ENCODE data around the gene DHFR.

Gene DHFR

GRCh38 chr5:80672140-80672736, 17.5 kb upstream of the DHFR start:
- Histone ChIP-seq H2AFZ (ENCODE audit: low read depth, low read length) (no peak overlapping the region), H3K36me3 (ENCODE audit: insufficient read depth, low read length) (peaks cover 78% of the 10 kb centered on the region), H3K9ac (ENCODE audit: low read depth, low read length) (no peak overlapping the region), H3K27ac (ENCODE audit: low read length) (no peak overlapping the region), H4K20me1 (ENCODE audit: insufficient read depth, low read length) (peaks cover 10% of the 10 kb centered on the region; the same call in 1 of the 2 replicates), H3K4me1 (ENCODE audit: insufficient read depth, low read length) (peaks cover 3% of the 10 kb centered on the region; the same call in 1 of the 2 replicates), H3K4me2 (ENCODE audit: insufficient read depth, low read length) (no peak overlapping the region), H3K9me3 (ENCODE audit: insufficient read depth, low read length, severe bottlenecking) (no peaks in the 10 kb centered on the region), H3K4me3 (ENCODE audit: low read depth in 1 of 2, low read length in 2 of 2) (no peak overlapping the region), H3K27me3 (ENCODE audit: insufficient read depth, low read length, poor library complexity) (no peaks in the 10 kb centered on the region), H3K79me2 (ENCODE audit: insufficient read depth, low read length) (no peaks in the 10 kb centered on the region; the same call in 1 of the 2 replicates)
- DNase-seq = peak; percentile 71
- peak; percentile 85 for ATAC-seq (ENCODE audit: insufficient read depth, low read depth)
- TF ChIP-seq EZH2 (IDR thresholded peaks at IDR 0.05; ENCODE audit: borderline replicate concordance, low read depth, low read length, severe bottlenecking) (no peak), CTCF (IDR thresholded peaks at IDR 0.05; ENCODE audit: borderline replicate concordance, extremely low read depth, low read length, poor library complexity, severe bottlenecking) (peak; percentile 82)

DNA sequence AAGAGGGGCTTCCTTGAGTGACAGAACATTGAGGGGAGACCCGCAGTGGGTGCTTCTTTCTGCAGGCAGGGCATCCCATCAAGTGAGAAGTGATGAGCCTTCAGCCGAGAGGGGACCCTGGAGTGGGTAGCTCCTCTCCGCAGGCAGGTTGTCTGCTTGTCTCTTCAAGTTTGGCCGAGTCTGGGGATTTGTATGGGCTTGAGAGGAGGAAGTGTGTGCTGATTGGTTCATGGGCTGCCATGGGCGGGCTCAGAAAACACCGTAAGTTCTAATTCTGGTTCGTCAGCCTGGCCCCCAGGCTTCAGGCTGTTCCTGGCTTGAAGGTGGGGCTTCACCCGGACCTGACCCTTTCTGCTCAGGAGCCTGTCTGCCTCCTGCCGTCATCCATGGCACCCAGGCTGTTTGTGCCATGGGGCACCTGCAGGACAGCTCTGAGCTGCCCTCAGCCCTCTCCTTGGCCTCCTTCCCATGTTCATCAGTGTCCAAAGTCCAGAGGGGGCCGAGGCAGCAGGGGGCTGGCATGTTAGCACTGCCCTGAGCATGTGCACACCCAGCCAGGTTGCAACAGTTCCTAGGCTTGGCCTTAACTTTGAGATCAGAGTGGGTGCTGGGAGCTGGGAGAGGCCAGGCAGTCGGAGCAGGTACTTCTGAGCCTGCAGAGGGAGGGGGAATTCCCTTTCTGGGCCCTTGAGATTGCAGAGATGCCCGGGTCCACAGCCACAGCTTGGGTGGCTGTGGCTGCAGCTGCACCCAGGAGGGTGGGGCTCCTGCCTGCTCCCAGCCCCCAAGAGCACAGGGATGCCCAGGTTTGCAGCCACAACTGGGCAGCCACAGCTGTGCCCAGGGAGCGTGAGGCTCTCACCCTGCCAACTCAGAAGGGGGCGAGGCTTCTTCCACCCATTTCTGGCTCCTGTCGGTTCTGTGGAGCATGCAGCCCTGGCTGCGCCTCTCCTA, 13.5 kb upstream of the DHFR start:
- no peak overlapping the region for H3K9ac ChIP-seq (ENCODE audit: low read depth, low read length)
- peak; percentile 61 for ATAC-seq (ENCODE audit: insufficient read depth, low read depth)
- H4K20me1 ChIP-seq (ENCODE audit: insufficient read depth, low read length) = peaks cover 10% of the 10 kb centered on the region; the same call in 1 of the 2 replicates
- no peak overlapping the region for H2AFZ ChIP-seq (ENCODE audit: low read depth, low read length)
- H3K4me1 ChIP-seq (ENCODE audit: insufficient read depth, low read length) = peaks cover 3% of the 10 kb centered on the region; the same call in 1 of the 2 replicates
- no peak overlapping the region for H3K4me3 ChIP-seq (ENCODE audit: low read depth in 1 of 2, low read length in 2 of 2)
- no peaks in the 10 kb centered on the region for H3K9me3 ChIP-seq (ENCODE audit: insufficient read depth, low read length, severe bottlenecking)
- H3K36me3 ChIP-seq (ENCODE audit: insufficient read depth, low read length) = peaks cover 77% of the 10 kb centered on the region
- no peaks in the 10 kb centered on the region for H3K27me3 ChIP-seq (ENCODE audit: insufficient read depth, low read length, poor library complexity)
- peak; percentile 45 for DNase-seq
- no peak for TF ChIP-seq EZH2 (IDR thresholded peaks at IDR 0.05; ENCODE audit: borderline replicate concordance, low read depth, low read length, severe bottlenecking)
- no peak for TF ChIP-seq CTCF (IDR thresholded peaks at IDR 0.05; ENCODE audit: borderline replicate concordance, extremely low read depth, low read length, poor library complexity, severe bottlenecking)
- H3K79me2 ChIP-seq (ENCODE audit: insufficient read depth, low read length) = peaks cover 2% of the 10 kb centered on the region; the same call in 1 of the 2 replicates
- H3K27ac ChIP-seq (ENCODE audit: low read length) = no peak overlapping the region
- no peak overlapping the region for H3K4me2 ChIP-seq (ENCODE audit: insufficient read depth, low read length)

DNA sequence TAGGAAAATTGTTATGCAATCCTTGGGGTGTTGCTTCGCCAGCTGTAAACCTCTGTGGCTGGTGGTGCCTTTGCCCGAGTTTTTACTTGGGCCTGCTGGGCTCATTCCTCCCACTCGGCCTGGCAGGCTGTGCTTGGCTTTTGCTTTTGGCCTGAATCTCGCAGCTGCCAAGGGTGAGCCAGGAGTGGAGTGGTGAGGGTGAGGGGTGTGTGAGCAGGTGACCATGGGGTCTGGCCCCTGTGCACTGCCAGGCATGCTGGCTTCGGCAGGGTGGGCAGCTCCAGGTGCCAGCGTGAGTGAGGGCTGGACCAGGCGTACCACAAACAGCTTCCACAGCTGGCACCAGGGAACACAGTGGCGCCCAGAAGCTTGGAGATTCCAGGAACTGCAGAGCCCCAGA, 12.6 kb upstream of the DHFR start:
- Histone ChIP-seq H2AFZ (ENCODE audit: low read depth, low read length) (no peak overlapping the region), H3K9ac (ENCODE audit: low read depth, low read length) (no peak overlapping the region), H3K4me3 (ENCODE audit: low read depth in 1 of 2, low read length in 2 of 2) (no peak overlapping the region), H3K27me3 (ENCODE audit: insufficient read depth, low read length, poor library complexity) (no peaks in the 10 kb centered on the region), H3K4me2 (ENCODE audit: insufficient read depth, low read length) (no peak overlapping the region), H3K4me1 (ENCODE audit: insufficient read depth, low read length) (peaks cover 3% of the 10 kb centered on the region; the same call in 1 of the 2 replicates), H3K27ac (ENCODE audit: low read length) (0 out of 2 replicates have a peak overlapping the region, but pooled peaks have one; percentile 20), H3K9me3 (ENCODE audit: insufficient read depth, low read length, severe bottlenecking) (no peaks in the 10 kb centered on the region), H3K79me2 (ENCODE audit: insufficient read depth, low read length) (peaks cover 2% of the 10 kb centered on the region; the same call in 1 of the 2 replicates), H4K20me1 (ENCODE audit: insufficient read depth, low read length) (peaks cover 10% of the 10 kb centered on the region; the same call in 1 of the 2 replicates), H3K36me3 (ENCODE audit: insufficient read depth, low read length) (peaks cover 71% of the 10 kb centered on the region)
- no peak for DNase-seq
- TF ChIP-seq CTCF (IDR thresholded peaks at IDR 0.05; ENCODE audit: borderline replicate concordance, extremely low read depth, low read length, poor library complexity, severe bottlenecking) (no peak), EZH2 (IDR thresholded peaks at IDR 0.05; ENCODE audit: borderline replicate concordance, low read depth, low read length, severe bottlenecking) (no peak)
- no peak for ATAC-seq (ENCODE audit: insufficient read depth, low read depth)
